GM23248 (cell line): ENCODE measurements around the gene RAB39A.

Experiments used
- EZH2 ChIP-seq: fragments of 200-600 bp; sonication (generic); IDR thresholded peaks from 2 replicates; pipeline ENCODE4 v1.6.1; 2018; ENCODE audit warnings: antibody characterized with exemption, mild to moderate bottlenecking; ENCODE audit not compliant: insufficient read depth, poor library complexity, severe bottlenecking
- EZH2phosphoT487 ChIP-seq: fragments of 200-600 bp; sonication (generic); IDR thresholded peaks from 2 replicates; pipeline ENCODE4 v1.6.1; 2018; ENCODE audit warnings: antibody characterized with exemption, moderate library complexity, mild to moderate bottlenecking, low read depth; ENCODE audit not compliant: insufficient read depth

- TF ChIP-seq EZH2: no peak
- TF ChIP-seq EZH2phosphoT487: no peak
Measured at GRCh38 chr11:107969219-107969618, 41.0 kb downstream of the RAB39A start.
